Stimulated activated CD4-positive, alpha-beta T cell treated with anti-CD3 and anti-CD28 coated beads, Interleukin-1b, Interleukin-23, amount 100 ng/mL, for 48 hours (primary cell): ENCODE measurements around the gene TAF6.
A peak's percentile ranks its signal among the peaks of the same experiment; 100 is the strongest.

Experiments
- DNase-seq: peaks from one replicate; pipeline ENCODE4 v3.0.0-alpha.2; 2020

TAF6 gene

DNA sequence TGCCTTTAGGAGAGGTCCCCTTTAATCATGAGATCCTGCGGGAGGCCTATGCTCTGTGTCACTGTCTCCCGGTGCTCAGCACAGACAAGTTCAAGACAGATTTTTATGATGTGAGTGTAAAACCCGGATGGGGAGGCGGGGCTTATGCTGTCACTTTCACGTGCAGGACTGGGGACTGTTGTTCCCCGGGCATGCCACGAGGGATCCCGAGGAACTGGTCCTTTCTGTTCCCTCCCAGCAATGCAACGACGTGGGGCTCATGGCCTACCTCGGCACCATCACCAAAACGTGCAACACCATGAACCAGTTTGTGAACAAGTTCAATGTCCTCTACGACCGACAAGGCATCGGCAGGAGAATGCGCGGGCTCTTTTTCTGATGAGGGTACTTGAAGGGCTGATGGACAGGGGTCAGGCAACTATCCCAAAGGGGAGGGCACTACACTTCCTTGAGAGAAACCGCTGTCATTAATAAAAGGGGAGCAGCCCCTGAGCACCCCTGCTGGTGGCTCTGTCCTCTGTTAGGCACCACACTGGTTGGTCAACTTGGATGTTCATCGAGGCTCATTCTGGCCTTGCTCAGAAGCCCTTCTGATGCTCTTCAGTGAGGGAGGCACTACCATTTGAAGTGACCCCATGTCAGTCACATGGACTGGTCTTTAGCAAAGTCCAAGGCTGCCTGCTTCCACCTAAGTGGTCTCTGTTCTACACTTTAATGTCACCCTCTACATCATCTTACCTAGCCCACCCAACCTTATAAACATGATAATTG, 27.6 kb downstream of the TAF6 start:
- peak; percentile 22 for DNase-seq

DNA sequence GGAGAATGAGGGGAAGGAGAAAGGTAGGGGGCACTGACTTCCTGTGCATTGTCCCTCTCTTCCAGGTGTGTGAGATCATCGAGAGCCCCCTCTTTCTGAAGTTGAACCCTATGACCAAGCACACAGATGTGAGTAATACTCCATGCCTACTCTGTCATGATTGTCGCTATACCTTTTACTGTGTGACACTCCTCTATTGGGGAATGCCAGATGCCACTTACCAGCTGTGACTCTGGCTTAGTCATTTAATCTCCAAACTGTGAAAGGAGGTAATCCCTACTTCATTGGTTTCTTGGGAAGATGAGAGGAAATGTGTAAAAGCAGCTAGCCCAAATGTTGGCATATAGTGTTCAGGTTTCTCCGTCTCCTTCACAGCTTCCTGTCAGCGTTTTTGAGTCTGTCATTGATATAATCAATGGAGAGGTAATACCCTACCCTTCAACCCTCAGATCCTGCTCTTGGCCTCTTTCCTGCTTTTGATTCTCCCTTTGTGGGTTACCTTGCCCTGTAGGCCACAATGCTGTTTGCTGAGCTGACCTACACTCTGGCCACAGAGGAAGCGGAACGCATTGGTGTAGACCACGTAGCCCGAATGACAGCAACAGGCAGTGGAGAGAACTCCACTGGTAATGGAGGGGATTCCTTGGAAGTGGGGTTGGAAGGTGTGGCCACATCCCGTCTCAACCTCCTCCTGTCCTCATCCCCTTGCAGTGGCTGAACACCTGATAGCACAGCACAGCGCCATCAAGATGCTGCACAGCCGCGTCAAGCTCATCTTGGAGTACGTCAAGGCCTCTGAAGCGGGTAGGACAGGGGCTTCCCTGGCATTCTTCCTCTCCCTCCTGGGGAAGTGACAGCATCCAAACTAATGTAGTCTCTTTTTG, 28.4 kb downstream of the TAF6 start:
- no peak for DNase-seq

DNA sequence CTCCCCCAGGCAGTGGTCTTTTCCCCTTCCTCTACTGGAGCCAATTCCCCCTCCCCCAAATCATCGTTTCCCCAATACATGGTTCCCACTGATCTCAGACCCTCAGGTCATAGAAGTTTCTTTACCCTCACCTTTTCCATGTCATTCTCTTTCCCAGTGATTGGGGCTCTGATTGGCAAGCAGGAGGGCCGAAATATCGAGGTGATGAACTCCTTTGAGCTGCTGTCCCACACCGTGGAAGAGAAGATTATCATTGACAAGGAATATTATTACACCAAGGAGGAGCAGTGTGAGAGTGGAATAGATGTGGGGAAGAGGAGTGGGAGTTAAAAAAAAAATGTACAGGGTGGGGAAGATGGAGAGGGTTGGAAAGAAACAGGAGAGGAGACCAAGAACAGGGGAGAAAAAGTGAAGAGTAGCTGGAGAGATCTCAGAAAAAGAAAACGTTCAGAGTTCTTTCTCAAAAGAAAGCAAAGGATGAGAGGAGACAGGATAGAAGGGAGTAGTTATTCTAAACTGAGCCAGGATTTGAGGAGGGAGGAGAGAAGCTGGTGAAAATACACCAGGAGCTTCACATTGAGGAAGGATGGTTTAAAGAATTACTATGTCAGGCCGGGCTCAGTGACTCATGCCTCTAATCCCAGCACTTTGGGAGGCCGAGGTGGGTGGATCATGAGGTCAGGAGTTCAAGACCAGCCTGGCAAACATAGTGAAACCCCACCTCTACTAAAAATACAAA, 29.5 kb downstream of the TAF6 start:
- DNase-seq = no peak

DNA sequence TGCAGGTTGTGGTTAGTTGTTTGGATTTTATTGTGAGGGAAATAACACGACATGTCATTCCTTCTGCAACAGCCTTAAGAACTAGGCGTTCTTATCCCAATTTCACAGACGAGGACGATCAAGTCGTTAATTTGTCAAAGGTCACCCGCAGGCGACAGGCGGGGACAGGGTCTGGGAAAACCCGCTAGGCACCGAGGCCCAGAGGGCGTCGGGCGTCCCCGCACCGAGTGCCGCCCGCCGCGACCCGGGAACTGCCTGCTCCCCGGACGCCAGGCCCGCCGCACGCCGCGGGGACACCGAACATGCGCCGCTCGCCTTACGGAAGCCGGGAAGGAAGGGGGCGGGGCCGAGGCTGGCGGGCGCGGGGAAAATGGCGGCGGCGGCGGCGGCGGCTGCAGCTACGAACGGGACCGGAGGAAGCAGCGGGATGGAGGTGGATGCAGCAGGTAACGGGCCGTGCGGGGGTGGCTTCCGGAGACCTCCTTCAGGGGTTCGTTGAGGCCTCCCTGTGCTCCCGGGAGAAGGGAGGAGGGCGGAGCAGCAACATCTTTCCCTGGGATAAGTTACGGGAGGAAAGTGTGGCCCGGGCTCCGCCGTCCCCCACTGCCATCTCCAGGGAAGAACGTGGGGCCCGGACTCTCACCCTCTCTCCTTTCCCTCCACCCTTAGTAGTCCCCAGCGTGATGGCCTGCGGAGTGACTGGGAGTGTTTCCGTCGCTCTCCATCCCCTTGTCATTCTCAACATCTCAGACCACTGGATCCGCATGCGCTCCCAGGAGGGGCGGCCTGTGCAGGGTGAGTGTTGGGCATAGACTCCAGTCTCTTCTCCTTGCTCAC, 30.3 kb downstream of the TAF6 start, which contains the start of gene COPS6:
TSS of gene COPS6 (plus strand) at position 349 of the 837 bp plus-strand sequence. CDS start at position 371, 22 bp downstream.
- DNase-seq = peak; percentile 83

DNA sequence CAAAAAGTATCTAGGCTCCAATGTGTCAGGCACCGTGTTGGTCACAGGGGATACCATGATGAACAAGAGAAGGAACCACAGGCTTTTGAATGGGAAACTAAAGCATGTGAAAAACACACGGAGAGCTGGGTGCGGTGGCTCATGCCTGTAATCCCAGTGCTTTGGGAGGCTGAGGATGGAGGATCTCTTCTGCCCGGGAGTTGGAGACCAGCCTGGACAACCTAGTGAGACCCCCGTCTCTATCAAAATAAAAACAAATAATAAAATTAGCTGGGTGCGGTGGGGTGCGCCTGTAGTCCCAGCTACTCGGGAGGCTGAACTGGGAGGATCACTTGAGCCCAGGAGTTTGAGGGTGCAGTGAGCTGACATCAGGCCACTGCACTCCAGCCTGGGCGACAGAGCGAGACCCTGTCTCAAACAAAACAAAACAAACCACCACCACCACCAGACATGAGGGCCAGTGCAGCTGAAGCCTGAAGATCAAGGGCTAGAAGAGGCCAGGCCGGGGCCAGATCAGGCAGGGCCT, 31.0 kb downstream of the TAF6 start:
- DNase-seq = no peak

DNA sequence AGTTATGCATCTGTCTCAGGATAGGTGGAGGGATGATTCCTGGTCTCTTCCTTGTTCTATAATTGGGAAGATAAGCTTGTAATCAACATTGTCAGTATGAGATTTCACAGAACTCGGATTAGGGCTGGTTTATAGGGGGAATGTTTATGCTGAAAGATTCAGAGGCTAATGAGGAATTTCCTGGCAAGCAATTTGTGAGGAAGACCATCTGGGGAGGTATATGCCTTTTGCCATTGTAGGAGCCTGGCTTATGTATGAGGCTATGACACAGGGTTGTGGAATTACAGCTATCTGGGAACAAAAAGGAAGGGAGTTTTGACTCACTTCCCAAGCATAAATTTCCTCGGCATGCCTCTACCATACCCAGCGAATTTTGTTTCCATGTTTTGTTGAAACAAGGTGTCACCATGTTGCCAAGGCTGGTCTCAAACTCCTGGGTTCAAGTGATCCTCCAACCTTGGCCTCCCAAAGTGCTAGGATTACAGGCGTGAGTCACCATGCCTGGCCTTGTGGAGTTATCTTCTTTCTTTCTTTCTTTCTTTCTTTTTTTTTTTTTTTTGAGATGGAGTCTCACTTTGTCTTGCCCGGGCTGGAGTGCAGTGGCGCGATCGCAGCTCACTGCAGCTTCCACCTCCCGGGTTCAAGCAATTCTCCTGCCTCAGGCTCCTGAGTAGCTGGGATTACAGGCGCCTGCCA, 32.0 kb downstream of the TAF6 start:
- no peak for DNase-seq

DNA sequence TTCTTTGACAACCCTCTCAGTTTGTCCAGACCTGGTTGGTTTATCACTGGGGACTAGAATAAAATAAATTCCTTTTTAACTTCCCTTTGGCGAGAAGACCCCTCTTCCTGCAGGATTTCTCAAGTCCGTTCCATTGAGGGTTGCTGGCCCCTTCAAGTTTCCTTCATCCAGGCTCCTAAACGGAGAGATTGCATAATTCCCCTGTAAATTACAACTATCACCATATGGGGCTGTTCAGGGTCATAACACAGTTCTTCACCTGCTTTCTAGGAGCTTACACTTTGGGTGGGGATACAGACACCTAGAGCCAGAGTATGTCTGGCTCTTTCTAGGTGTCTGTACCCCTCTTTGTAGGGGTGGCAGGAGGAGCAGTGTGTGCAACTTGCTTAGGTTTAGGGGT, 33.6 kb downstream of the TAF6 start:
- no peak for DNase-seq

DNA sequence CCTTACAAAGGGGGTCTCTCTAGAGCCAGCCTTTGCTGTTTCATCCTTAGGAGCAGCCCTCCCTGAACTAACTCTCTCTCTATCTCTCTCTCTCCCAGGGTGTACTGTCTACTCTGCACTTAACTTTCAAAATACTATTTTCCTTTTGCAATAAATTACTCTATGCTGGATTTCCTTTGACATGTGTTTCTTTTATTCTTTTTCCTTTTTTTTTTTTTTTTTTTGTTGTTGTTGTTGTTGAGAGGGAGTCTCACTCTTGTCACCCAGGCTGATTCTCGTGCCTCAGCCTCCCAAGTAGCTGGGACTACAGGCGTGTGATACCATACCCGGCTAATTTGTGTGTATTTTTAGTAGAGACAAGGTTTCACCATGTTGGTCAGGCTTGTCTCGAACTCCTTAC, 36.2 kb downstream of the TAF6 start:
- no peak for DNase-seq

DNA sequence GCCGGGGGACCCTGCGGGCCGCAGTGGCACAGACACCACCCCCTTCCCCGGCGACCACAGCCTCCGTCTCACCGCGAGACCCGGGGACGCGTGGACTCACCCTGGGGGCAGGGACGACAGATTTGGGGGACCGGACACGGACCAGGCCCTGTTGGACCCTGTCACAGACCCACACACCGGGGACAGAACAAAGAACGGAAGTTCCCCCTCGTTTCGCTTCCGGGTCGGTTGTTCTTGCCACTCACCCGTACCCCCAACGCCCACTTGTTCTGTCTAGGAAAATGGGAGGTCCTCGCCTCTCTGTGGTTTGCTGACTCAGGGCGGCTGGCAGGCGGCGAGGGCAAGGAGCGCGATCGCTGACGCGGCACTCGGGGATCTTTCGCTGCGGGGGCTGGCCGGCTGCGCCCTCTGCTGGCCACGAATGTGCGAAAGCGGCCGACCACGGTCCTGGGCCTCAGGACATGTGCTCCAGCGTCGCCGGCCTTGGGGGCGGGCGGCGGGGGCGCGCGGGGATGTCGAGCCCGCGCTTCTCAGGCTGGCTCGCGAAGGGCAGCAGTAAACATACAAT, 37.5 kb downstream of the TAF6 start, which contains the start of gene ZNF3:
TSS of gene ZNF3 (minus strand) at position 189 of the 568 bp plus-strand sequence. CDS start 4,366 bp downstream, outside the sequence.
- DNase-seq = peak; percentile 99

DNA sequence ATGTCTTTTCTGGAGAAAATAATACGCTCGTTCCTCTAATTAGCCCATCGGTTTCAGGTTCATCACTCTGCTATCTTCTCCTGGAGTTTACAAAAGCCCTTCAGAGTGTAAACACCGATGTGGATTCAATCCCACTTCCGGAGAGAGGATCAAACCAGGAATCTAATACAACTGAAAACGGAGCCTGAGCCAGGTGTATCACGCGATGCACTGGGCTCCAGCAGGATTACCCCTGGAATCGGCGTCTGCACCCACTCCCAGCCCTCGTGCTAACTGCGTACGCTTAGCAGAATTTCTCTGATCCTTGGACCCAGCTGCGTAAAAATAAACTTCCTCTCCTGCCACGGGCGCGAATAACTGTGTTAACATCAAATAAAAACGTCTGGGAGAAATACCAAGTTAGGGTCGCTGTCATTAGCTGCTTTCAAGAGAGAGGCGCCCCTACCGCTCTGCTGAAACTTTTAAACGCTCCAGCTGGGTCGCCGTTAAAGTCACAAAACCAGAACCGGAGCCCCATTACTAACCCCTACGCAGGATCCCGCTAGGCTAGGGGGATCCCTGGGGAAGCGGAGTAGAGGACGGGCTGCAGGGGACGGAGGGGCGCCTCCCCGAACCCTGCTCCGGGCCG, 38.1 kb downstream of the TAF6 start:
- no peak for DNase-seq

DNA sequence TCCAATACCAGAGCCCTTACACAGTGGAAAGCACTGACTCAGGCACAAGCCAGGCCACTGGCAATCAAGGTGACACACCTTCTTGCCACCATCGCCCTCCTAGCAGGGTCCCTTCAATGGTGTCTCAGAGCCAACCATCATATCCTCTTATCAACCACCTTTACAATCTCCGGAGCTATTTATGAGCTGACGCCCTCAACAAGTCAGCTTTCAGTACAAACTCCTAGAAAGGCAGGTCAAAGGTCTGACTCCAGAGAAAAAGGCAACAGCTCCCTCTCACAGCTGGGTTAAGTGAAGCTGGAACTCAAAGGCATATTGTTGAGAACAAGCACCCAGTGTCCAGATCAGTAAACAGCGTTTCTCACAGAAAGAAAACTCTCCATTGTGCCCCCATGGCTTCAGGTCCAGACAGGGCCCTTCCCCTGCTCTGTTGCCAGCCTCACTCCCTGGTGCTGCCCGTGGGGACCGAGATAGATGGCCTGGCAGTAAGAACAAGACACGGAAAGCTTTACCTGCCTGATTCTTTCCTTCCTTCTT, 40.1 kb downstream of the TAF6 start:
- DNase-seq = no peak

DNA sequence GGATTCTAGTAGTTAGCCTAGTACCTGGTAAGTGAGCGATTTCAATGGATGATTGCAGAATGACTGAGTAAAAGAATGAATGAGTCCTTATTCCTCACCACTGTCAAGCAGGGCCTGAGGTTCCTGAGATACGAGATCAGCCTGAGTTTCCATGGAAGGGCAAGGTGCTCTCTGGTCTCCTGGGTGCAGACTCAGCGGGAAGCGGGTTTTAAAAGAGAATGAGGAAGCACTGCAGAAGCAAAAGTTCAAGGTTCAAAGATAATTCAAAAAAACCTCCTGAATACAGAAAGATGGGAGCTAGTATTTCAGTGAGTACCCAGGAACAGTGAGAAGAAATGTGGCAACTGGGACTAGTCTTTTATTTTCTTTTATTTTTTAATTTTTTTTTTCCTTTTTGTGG, 42.0 kb downstream of the TAF6 start:
- no peak for DNase-seq

DNA sequence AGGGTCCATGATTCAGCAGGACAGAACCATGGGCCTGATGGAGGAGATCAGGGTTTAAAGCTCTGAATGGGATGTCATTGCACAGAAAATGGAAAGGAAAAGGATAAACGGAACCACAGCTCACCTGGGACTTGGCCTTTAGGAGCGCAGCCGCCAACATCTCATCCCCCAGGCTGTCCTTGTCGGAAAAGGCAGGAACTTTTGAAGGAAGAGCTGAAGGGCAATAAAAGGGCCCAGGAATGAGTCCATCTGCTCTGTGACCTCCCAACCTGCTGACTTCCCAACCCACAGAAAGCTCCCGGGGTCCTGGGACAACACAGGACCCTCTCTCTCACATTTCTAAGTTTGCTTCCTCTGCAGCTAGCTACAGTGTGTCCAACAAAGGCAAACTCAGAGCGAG, 43.7 kb downstream of the TAF6 start:
- no peak for DNase-seq

DNA sequence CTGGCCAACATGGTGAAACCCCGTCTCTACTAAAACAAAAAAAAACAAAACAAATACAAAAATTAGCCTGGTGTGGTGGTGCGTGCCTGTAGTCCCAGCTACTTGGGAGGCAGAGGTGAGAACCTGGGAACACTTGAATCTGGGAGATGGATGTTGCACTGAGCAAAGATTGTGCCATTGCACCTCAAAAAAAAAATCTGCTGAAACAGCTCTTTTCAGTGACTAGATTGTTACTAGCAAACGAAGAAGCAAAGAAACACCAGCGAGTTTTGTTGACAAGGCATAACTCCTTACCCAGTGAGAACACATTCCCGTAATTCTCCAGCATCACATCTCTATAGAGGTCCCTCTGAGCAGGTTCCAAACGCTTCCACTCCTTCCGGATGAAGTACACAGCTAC, 44.3 kb downstream of the TAF6 start:
- DNase-seq = no peak

DNA sequence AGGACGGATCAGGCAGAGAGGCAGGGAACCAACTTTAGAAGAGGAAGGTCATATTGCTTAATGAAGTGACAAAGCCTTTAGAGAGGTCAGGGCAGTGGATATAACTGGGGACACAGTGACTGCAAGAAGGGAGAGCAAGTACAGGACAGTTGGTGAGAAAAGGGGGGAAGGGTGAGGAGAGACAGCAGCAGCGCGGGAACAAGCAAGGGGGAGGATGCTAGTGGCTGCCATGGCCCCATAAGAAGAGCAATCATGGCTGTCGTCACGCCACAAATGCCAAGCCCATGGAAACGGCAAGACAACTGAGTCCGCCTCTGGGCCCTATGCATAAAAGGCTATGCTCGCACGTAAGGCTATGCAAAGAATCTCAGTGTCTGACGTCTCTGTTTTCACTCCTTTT, 46.7 kb downstream of the TAF6 start:
- no peak for DNase-seq

DNA sequence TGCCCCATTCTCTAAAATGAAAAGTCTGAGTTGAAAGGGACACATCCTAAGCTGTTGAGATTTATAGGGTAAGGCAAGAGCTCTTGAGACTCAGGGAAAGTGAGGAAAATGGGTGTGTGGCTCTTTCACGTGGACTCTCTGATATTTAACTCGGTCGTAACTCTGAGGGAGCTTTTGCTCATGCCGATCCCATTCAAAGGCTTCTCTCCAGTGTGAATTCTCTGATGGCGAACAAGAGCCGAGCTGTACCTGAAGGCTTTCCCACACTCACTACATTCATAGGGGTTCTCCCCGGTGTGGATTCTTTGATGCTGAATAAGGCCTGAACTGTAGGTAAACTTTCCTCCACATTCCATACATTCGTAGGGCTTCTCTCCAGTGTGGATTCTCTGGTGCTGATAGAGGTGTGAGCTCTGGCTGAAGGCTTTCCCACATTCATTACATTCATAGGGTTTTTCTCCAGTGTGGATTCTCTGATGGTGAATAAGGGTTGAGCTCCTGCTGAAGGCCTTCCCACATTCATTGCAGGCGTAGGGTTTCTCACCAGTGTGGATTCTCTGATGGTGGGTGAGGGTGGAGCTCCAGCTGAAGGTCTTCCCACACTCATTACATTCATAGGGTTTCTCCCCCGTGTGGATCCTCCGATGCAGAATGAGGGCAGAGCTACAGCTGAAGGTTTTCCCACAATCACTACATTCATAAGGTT, 48.0 kb downstream of the TAF6 start:
- no peak for DNase-seq

DNA sequence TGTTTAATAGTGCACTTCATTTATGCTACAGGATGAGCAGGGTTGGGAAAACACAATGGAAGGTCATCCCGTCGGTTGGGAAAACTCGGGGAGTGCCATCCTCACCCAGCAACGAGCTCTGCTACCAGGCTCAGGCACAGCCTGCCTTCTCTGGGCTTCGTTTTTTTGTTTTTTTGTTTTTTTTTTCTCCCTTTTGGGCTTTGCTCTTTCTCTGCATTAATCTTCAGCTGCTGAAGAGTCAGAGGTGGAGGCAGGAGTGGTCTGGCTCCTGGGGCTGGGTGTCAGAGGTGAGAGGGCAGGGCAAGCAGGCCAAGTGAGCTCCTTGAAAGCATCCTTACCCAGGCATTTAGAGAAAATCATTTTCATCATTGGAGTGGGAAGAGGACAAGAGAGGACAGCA, 49.2 kb downstream of the TAF6 start:
- no peak for DNase-seq

DNA sequence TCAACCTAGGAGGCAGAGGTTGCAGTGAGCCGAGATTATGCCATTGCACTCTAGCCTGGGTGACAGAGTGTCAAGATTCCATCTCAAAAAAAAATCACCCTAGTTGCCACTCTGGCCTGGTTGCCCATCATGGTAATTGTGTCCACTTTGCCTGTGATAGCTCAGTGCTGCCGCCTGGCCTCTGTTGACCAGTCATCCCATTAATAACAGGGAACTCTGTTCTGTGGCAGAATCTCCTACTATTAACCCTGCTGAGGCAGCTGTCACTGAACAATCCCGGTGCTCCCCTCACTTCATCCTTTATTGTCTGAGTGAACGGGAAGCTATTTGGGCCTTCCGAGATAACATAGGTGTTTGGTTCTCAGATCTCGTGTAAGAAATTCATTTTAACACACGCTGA, 52.2 kb downstream of the TAF6 start:
- no peak for DNase-seq

DNA sequence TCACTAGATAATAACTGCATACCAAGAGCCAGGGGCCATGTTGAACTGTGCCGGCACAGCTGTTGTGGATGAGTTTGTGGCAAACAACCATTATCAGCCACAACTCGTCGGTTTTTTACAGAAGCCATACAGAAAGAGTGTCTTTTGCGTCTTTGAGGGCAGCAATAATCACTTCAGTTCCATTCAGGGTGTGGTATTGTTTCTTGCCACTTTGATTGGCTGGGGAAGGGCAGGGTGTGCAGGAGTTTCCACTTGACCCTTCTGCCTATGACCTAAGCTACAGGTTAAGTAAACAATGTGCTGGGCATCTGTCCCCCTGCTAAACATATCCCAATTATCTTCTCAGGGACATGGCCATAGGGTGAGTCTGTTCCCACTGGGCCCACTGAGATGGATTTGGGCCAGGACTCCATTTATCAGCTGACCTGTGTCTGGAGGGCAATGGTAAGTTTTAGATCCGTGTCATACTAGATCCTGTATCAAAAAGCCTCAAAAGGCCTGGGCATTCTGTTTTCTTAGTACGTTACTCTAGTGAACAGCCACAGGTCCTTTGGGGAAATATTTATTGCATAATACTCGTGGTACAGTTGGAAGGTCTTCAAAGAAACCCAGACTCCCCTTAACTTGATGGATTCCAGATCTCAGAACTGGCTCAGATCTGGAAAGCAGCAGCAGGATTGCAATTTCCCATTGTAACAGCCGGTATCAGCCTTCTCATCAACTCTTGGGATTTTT, 53.5 kb downstream of the TAF6 start:
- DNase-seq = no peak
